Measurements from ENCODE around the gene TUT4. TPM values are rescaled to one million over a fixed set of nuclear protein-coding genes. Genes with fewer than 3 reads are reported as not detected.

TUT4 gene
- total RNA-seq, 2 experiments from 2014 or later, result 70.8 to 72.4 TPM

DNA sequence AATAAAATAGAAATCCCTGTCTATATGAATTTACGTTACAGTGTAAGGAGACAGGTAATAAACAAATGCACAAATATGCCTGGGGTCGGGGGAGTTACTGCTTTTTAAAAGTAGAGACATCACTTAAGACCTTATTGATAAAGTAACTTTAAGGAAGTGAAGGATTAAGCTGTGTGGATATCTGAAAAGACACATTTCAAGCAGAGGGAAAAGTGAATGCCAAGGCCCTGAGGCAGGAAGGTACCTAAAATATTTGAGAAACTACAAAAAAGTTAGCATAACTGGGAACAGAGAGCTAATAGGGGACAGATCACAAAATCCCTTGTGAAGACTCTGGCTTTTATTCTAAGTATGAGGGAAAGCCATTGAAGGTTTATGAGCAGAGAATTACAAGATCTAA is 41.5 kb downstream of the TUT4 start:
- Histone ChIP-seq H3K9me3 (ENCODE audit: low read length) (no peaks in the 10 kb centered on the region), H3K4me2 (ENCODE audit: low read length) (no peak overlapping the region), H3K36me3 (ENCODE audit: insufficient read depth, low read length) (peaks cover 13% of the 10 kb centered on the region), H3K4me3 (ENCODE audit: low read depth, low read length, poor library complexity, severe bottlenecking) (no peak overlapping the region), H2AFZ (ENCODE audit: low read length) (no peak overlapping the region), H3K9me2 (ENCODE audit: insufficient read depth, low read length) (no peaks in the 10 kb centered on the region), H3K79me2 (ENCODE audit: insufficient read depth, low read depth, low read length) (no peaks in the 10 kb centered on the region), H3K27ac (ENCODE audit: low read depth, low read length, poor library complexity, severe bottlenecking) (no peak overlapping the region), H3K4me1 (ENCODE audit: insufficient read depth, low read length, poor library complexity, severe bottlenecking) (no peaks in the 10 kb centered on the region), H4K20me1 (ENCODE audit: insufficient read depth, low read length) (no peaks in the 10 kb centered on the region)
- DNase-seq (ENCODE audit: low spot score), result no peak
- no peak for TF ChIP-seq CTCF (conservative IDR thresholded peaks at IDR 0.05; ENCODE audit: low read length)
- no peak for TF ChIP-seq EZH2phosphoT487 (IDR thresholded peaks at IDR 0.05; ENCODE audit: borderline replicate concordance, low read depth, low read length)
- intact Hi-C loops (cut with micrococcal nuclease; ENCODE audit: unreplicated experiment), result no loop called here
- POLR2A ChIA-PET, result interaction anchor here (1.2 kb wide), 1 partner anchor 42 kb away, joined by 3 read pairs; the partner anchor contains the start of gene TUT4
- no TSS peak for BruUV-seq (replicated peaks)
- CTCF ChIA-PET (ENCODE audit: unreplicated experiment), result no interaction called here

GRCh38 chr1:52506920-52507546 is 45.9 kb downstream of the TUT4 start:
- Histone ChIP-seq H4K20me1 (ENCODE audit: insufficient read depth, low read length) (no peaks in the 10 kb centered on the region), H3K9me3 (ENCODE audit: low read length) (no peaks in the 10 kb centered on the region), H3K4me3 (ENCODE audit: low read depth, low read length, poor library complexity, severe bottlenecking) (no peak overlapping the region), H3K27ac (ENCODE audit: low read depth, low read length, poor library complexity, severe bottlenecking) (no peak overlapping the region), H3K79me2 (ENCODE audit: insufficient read depth, low read depth, low read length) (no peaks in the 10 kb centered on the region), H3K4me1 (ENCODE audit: insufficient read depth, low read length, poor library complexity, severe bottlenecking) (no peaks in the 10 kb centered on the region), H2AFZ (ENCODE audit: low read length) (no peak overlapping the region), H3K4me2 (ENCODE audit: low read length) (no peak overlapping the region), H3K9me2 (ENCODE audit: insufficient read depth, low read length) (no peaks in the 10 kb centered on the region), H3K36me3 (ENCODE audit: insufficient read depth, low read length) (peaks cover 10% of the 10 kb centered on the region)
- TF ChIP-seq CTCF (conservative IDR thresholded peaks at IDR 0.05; ENCODE audit: low read length) (no peak), EZH2phosphoT487 (IDR thresholded peaks at IDR 0.05; ENCODE audit: borderline replicate concordance, low read depth, low read length) (no peak)
- CTCF ChIA-PET (ENCODE audit: unreplicated experiment), result no interaction called here
- POLR2A ChIA-PET, result interaction anchor here (1.1 to 1.7 kb wide), 2 partner anchors 26 to 189 kb away, joined by 4 read pairs; no protein-coding TSS in a partner anchor
- DNase-seq (ENCODE audit: low spot score), result no peak
- BruUV-seq (replicated peaks), result no TSS peak
- intact Hi-C loops (cut with micrococcal nuclease; ENCODE audit: unreplicated experiment), result no loop called here

DNA sequence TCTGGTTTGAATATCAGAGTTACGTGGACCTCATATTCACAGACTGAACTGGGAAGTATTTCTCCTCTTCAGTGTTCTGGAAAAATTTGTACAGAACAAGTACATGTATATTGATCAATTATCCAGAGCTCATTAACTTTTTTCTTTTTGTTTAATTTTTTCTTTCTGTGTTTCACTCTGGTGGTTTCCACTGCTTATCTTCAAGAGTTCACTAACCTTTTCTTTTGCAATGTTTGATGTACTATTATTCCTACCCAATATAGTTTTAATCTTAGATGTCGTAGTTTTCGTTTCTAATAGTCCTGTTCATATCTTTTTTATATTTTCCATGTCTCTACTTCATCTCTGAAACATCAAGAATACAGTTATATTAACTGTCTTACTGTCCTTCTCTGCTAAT is 46.5 kb downstream of the TUT4 start:
- Histone ChIP-seq H3K4me2 (ENCODE audit: low read length) (no peak overlapping the region), H3K9me2 (ENCODE audit: insufficient read depth, low read length) (no peaks in the 10 kb centered on the region), H3K36me3 (ENCODE audit: insufficient read depth, low read length) (peaks cover 6% of the 10 kb centered on the region; the same call in 1 of the 2 replicates), H2AFZ (ENCODE audit: low read length) (no peak overlapping the region), H3K27ac (ENCODE audit: low read depth, low read length, poor library complexity, severe bottlenecking) (no peak overlapping the region), H3K4me3 (ENCODE audit: low read depth, low read length, poor library complexity, severe bottlenecking) (no peak overlapping the region), H3K4me1 (ENCODE audit: insufficient read depth, low read length, poor library complexity, severe bottlenecking) (no peaks in the 10 kb centered on the region), H3K79me2 (ENCODE audit: insufficient read depth, low read depth, low read length) (no peaks in the 10 kb centered on the region), H3K9me3 (ENCODE audit: low read length) (no peaks in the 10 kb centered on the region), H4K20me1 (ENCODE audit: insufficient read depth, low read length) (no peaks in the 10 kb centered on the region)
- intact Hi-C loops (cut with micrococcal nuclease; ENCODE audit: unreplicated experiment), result no loop called here
- POLR2A ChIA-PET, result interaction anchor here (0.7 to 1.7 kb wide), 2 partner anchors 14 to 25 kb away, joined by 4 read pairs; no protein-coding TSS in a partner anchor
- BruUV-seq (replicated peaks), result no TSS peak
- DNase-seq (ENCODE audit: low spot score), result no peak
- CTCF ChIA-PET (ENCODE audit: unreplicated experiment), result no interaction called here
- TF ChIP-seq EZH2phosphoT487 (IDR thresholded peaks at IDR 0.05; ENCODE audit: borderline replicate concordance, low read depth, low read length) (no peak), CTCF (conservative IDR thresholded peaks at IDR 0.05; ENCODE audit: low read length) (no peak)
